A673 (cell line): ENCODE results near the gene LBR. TPM values are rescaled to one million over a fixed set of nuclear protein-coding genes. Genes with fewer than 3 reads are reported as not detected.

Experiments used
- BruUV-seq: library from RNA; stranded (reverse); fragments of 400-500 nt; replicated peaks from 2 replicates; lab custom pipeline; 2021; lab: Mats Ljungman, UMichigan
- CTCF ChIA-PET: fragments of 300-600 bp; sonication (Branson Sonifier 250); formaldehyde crosslinking; loops from one replicate; lab custom pipeline; 2022; ENCODE audit warnings: antibody characterized with exemption; lab: Charles Lee
- POLR2A ChIA-PET: fragments of 300-600 bp; sonication (Branson Sonifier 250); formaldehyde crosslinking; loops from one replicate; lab custom pipeline; 2022; ENCODE audit warnings: antibody characterized with exemption; ENCODE audit not compliant: low non-redundant PET; lab: Charles Lee
- DNase-seq: peaks from one replicate; pipeline ENCODE4 v3.0.0-alpha.2; 2015; ENCODE audit warnings: low spot score
- H3K27ac ChIP-seq: fragments of 200-600 bp; sonication (generic); 2 replicates; pipeline ENCODE4 v1.5.1; 2016; ENCODE audit warnings: mixed run types, low read depth, mild to moderate bottlenecking, mixed read lengths, antibody characterized with exemption, low read length; ENCODE audit not compliant: poor library complexity, severe bottlenecking
- H3K27me3 ChIP-seq: fragments of 200-600 bp; sonication (generic); replicated peaks from 2 replicates; pipeline ENCODE4 v1.6.1; 2017; ENCODE audit warnings: mixed run types, low read depth, mild to moderate bottlenecking, mixed read lengths, antibody characterized with exemption, low read length; ENCODE audit not compliant: insufficient read depth, poor library complexity
- H3K36me3 ChIP-seq: fragments of 200-600 bp; sonication (generic); 2 replicates; pipeline ENCODE4 v1.6.1; 2016; ENCODE audit warnings: mixed run types, mild to moderate bottlenecking, mixed read lengths, antibody characterized with exemption, low read length; ENCODE audit not compliant: insufficient read depth, poor library complexity, severe bottlenecking
- H3K4me1 ChIP-seq: fragments of 200-600 bp; sonication (generic); 2 replicates; pipeline ENCODE4 v1.6.1; 2017; ENCODE audit warnings: mixed run types, mild to moderate bottlenecking, mixed read lengths, antibody characterized with exemption, low read length; ENCODE audit not compliant: insufficient read depth, poor library complexity, severe bottlenecking
- H3K4me3 ChIP-seq: fragments of 200-600 bp; sonication (generic); 2 replicates; pipeline ENCODE4 v1.5.1; 2016; ENCODE audit warnings: low read depth, mixed run types, mild to moderate bottlenecking, mixed read lengths, low read length; ENCODE audit not compliant: poor library complexity, severe bottlenecking
- H3K9me3 ChIP-seq: fragments of 200-600 bp; sonication (generic); 2 replicates; pipeline ENCODE4 v1.6.1; 2016; ENCODE audit warnings: mixed run types, low read depth, mild to moderate bottlenecking, mixed read lengths, antibody characterized with exemption, low read length; ENCODE audit not compliant: poor library complexity, severe bottlenecking
- EZH2 ChIP-seq: fragments of 200-600 bp; sonication (generic); IDR thresholded peaks from 2 replicates; pipeline ENCODE4 v1.6.1; 2017; ENCODE audit warnings: borderline replicate concordance, low read depth, mild to moderate bottlenecking, mixed read lengths, antibody characterized with exemption, low read length; ENCODE audit not compliant: poor library complexity, severe bottlenecking
- intact Hi-C: fragments of 100-400 bp; cut with micrococcal nuclease; formaldehyde crosslinking; loops from one replicate; pipeline ENCODE4 v1.10.0; 2022; ENCODE audit not compliant: unreplicated experiment
- total RNA-seq: library from RNA; stranded (reverse); gene quantifications from 2 replicates; pipeline ENCODE4 v1.2.3, GENCODE V29; 2021
- TF ChIP-seq, protein P1 (sequence below): fragments of 300-800, 200-600 bp; sonication (generic); conservative IDR thresholded peaks from 2 replicates; pipeline ENCODE4 v1.5.1; 2017; ENCODE audit warnings: low read depth, mild to moderate bottlenecking, antibody characterized with exemption, low read length, moderate library complexity, mixed read lengths

The LBR gene
- total RNA-seq, 1 experiment from 2014 or later, result 147 TPM

DNA sequence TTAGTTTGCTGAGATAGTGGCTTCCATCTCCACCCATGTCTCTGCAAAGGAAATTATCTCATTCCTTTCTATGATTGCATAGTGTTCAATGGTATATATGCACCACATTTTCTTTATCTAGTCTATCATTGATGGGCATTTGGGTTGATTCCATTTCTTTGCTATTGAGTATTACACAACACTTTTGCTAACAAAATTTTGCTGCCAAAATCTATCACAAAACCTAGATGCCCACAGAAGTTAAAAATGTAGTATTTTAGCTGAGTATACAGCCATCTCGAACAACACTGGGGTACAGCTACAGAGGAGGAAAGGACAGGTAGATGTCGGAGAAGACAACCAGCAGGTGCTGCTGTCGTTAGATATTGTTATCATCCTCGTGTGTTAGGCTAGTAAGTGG is 67.7 kb downstream of the LBR start:
- CTCF ChIA-PET, result no interaction called here
- POLR2A ChIA-PET, result no interaction called here

DNA sequence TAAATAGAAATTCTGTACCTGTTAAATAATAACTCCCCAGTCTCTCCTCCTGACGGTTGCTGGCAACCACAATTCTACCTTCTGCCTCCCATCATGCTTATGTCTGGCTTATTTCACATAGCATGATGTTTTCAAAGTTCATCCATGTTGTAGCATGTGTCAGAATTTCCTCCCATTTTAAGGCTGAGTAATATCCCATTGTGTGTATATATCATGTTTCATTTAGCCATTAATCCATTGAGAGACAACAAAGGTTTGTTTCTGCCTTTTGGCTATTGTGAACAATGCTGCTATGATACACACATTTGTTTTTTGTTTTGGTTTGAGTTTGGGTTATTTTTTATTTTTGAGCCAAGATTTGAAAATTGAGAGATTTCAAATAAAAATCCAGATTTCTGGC is 72.0 kb downstream of the LBR start:
- BruUV-seq, result no TSS peak
- Histone ChIP-seq H3K4me3 (no peak overlapping the region), H3K4me1 (no peaks in the 10 kb centered on the region), H3K9me3 (no peaks in the 10 kb centered on the region), H3K27ac (no peak overlapping the region), H3K36me3 (no peaks in the 10 kb centered on the region), H3K27me3 (no peaks in the 10 kb centered on the region)
- TF ChIP-seq, protein P1, sequence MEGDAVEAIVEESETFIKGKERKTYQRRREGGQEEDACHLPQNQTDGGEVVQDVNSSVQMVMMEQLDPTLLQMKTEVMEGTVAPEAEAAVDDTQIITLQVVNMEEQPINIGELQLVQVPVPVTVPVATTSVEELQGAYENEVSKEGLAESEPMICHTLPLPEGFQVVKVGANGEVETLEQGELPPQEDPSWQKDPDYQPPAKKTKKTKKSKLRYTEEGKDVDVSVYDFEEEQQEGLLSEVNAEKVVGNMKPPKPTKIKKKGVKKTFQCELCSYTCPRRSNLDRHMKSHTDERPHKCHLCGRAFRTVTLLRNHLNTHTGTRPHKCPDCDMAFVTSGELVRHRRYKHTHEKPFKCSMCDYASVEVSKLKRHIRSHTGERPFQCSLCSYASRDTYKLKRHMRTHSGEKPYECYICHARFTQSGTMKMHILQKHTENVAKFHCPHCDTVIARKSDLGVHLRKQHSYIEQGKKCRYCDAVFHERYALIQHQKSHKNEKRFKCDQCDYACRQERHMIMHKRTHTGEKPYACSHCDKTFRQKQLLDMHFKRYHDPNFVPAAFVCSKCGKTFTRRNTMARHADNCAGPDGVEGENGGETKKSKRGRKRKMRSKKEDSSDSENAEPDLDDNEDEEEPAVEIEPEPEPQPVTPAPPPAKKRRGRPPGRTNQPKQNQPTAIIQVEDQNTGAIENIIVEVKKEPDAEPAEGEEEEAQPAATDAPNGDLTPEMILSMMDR, result no peak
- no peak for TF ChIP-seq EZH2
- ChIA-PET CTCF (no interaction called here), POLR2A (no interaction called here)
- DNase-seq, result no peak
- intact Hi-C loops, result no loop called here

More for the DNA sequence above, 67.7 kb downstream of the LBR start:
- no peak overlapping the region for H3K27ac ChIP-seq
- H3K4me1 ChIP-seq, result no peaks in the 10 kb centered on the region
- H3K4me3 ChIP-seq, result no peak overlapping the region
- H3K36me3 ChIP-seq, result no peaks in the 10 kb centered on the region
- no peaks in the 10 kb centered on the region for H3K27me3 ChIP-seq
- no TSS peak for BruUV-seq
- intact Hi-C loops, result no loop called here
- no peak for DNase-seq
- TF ChIP-seq EZH2, result no peak
- TF ChIP-seq, protein P1, result no peak
- no peaks in the 10 kb centered on the region for H3K9me3 ChIP-seq

DNA sequence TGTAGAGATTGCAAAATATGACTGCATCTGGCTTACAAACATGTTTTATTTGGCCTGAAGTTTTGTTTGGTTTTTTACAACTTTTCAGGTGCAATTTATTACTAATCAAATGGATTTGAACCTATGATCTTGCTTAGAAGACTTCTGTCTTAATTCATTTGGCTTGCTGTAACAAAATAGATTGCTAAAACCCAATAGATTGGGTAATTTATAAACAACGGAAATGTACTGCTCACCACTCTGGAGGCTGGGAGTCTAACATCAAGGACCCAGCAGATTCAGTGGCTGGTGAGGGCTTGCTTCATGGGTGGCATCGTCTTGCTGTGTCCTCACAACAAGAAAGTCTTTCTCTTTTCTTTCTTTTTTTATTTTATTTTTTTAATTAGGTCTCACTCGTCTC is 72.9 kb downstream of the LBR start:
- TF ChIP-seq, protein P1, result no peak
- no peak for TF ChIP-seq EZH2
- no peak overlapping the region for H3K4me3 ChIP-seq
- H3K27ac ChIP-seq, result no peak overlapping the region
- no peaks in the 10 kb centered on the region for H3K36me3 ChIP-seq
- DNase-seq, result no peak
- CTCF ChIA-PET, result no interaction called here
- H3K9me3 ChIP-seq, result no peaks in the 10 kb centered on the region
- H3K27me3 ChIP-seq, result no peaks in the 10 kb centered on the region
- H3K4me1 ChIP-seq, result peaks cover 7% of the 10 kb centered on the region
- intact Hi-C loops, result no loop called here
- POLR2A ChIA-PET, result no interaction called here
- BruUV-seq, result no TSS peak

Other genes starting within 250 kb of the LBR start
- 171 and 186 TPM in 2 replicates for gene ENAH, start 225.1 kb upstream of the LBR start, total RNA-seq